SK-N-SH (cell line): Measurements from ENCODE around the gene MAN1B1.

Experiments used
- CTCF ChIP-seq: fragments of 200-600 bp; sonication (generic); IDR thresholded peaks from 2 replicates; pipeline ENCODE4 v1.6.1; 2017; ENCODE audit warnings: antibody characterized with exemption, mild to moderate bottlenecking, moderate library complexity
- FOXM1 ChIP-seq: IDR thresholded peaks from 2 replicates; pipeline ENCODE4 v1.4.0; 2012; ENCODE audit warnings: low read depth, mild to moderate bottlenecking
- GABPA ChIP-seq: IDR thresholded peaks from 2 replicates; pipeline ENCODE4 v1.4.0; 2012; ENCODE audit warnings: low read depth, mild to moderate bottlenecking
- MAX ChIP-seq: IDR thresholded peaks from 2 replicates; pipeline ENCODE4 v1.4.0; 2012; ENCODE audit warnings: low read depth
- USF2 ChIP-seq: fragments of 150-350 bp; IDR thresholded peaks from 2 replicates; pipeline ENCODE4 v1.6.1; 2017; ENCODE audit warnings: antibody characterized with exemption, low read length, low read depth, borderline replicate concordance

- TF ChIP-seq MAX (no peak), CTCF (peak; percentile 59), USF2 (no peak), GABPA (no peak), FOXM1 (no peak)
Observed at GRCh38 chr9:137049544-137050449, 37.0 kb upstream of the MAN1B1 start.
